MM.1S (cell line): ENCODE measurements around the gene CCN2.

Experiments used
- DNase-seq: peaks from one replicate; pipeline ENCODE4 v3.0.0-alpha.2; 2015
- H2AFZ ChIP-seq: fragments of 300-600 bp; sonication (generic); 2 replicates; pipeline ENCODE4 v1.6.0; 2016; ENCODE audit warnings: antibody characterized with exemption, low read length
- H3F3A ChIP-seq: fragments of 300-600 bp; sonication (generic); 2 replicates; pipeline ENCODE4 v1.6.1; 2016; ENCODE audit warnings: mild to moderate bottlenecking, antibody characterized with exemption, low read length, moderate library complexity, mixed read lengths; ENCODE audit not compliant: insufficient read depth
- H3K27ac ChIP-seq: fragments of 300-600 bp; sonication (generic); 2 replicates; pipeline ENCODE4 v1.5.1; 2016; ENCODE audit warnings: mild to moderate bottlenecking, low read length
- H3K27me3 ChIP-seq: fragments of 300-600 bp; sonication (generic); replicated peaks from 2 replicates; pipeline ENCODE4 v1.6.0; 2016; ENCODE audit warnings: low read length; ENCODE audit not compliant: insufficient read depth
- H3K36me3 ChIP-seq: fragments of 300-600 bp; sonication (generic); replicated peaks from 2 replicates; pipeline ENCODE4 v1.6.1; 2016; ENCODE audit warnings: mild to moderate bottlenecking, low read length, mixed read lengths; ENCODE audit not compliant: insufficient read depth
- H3K4me1 ChIP-seq: fragments of 300-600 bp; sonication (generic); 2 replicates; pipeline ENCODE4 v1.6.1; 2016; ENCODE audit warnings: low read length, mixed read lengths
- H3K4me2 ChIP-seq: fragments of 300-600 bp; sonication (generic); 2 replicates; pipeline ENCODE4 v1.6.0; 2016; ENCODE audit warnings: low read depth, low read length
- H3K4me3 ChIP-seq: fragments of 300-600 bp; sonication (generic); 2 replicates; pipeline ENCODE4 v1.5.1; 2016; ENCODE audit warnings: low read length, mixed read lengths
- H3K79me2 ChIP-seq: fragments of 300-600 bp; sonication (generic); 2 replicates; pipeline ENCODE4 v1.6.1; 2016; ENCODE audit warnings: mixed run types, low read length, mixed read lengths
- H3K9ac ChIP-seq: fragments of 300-600 bp; sonication (generic); 2 replicates; pipeline ENCODE4 v1.6.1; 2016; ENCODE audit warnings: low read length, mixed read lengths
- H3K9me2 ChIP-seq: fragments of 300-600 bp; sonication (generic); replicated peaks from 2 replicates; pipeline ENCODE4 v1.6.1; 2016; ENCODE audit warnings: mild to moderate bottlenecking, low read length, mixed read lengths; ENCODE audit not compliant: insufficient read depth
- H3K9me3 ChIP-seq: fragments of 300-600 bp; sonication (generic); replicated peaks from 2 replicates; pipeline ENCODE4 v1.6.1; 2016; ENCODE audit warnings: mild to moderate bottlenecking, low read length, mixed read lengths; ENCODE audit not compliant: insufficient read depth
- H4K20me1 ChIP-seq: fragments of 300-600 bp; sonication (generic); 2 replicates; pipeline ENCODE4 v1.6.1; 2016; ENCODE audit warnings: mild to moderate bottlenecking, low read length, moderate library complexity, mixed read lengths; ENCODE audit not compliant: insufficient read depth
- EZH2 ChIP-seq: fragments of 300-600 bp; sonication (generic); optimal IDR thresholded peaks from 2 replicates; pipeline ENCODE3; 2017; ENCODE audit warnings: low read depth, mild to moderate bottlenecking, antibody characterized with exemption, low read length, mixed read lengths
- EZH2phosphoT487 ChIP-seq: fragments of 300-600 bp; sonication (generic); IDR thresholded peaks from 2 replicates; pipeline ENCODE4 v1.6.1; 2018; ENCODE audit warnings: antibody characterized with exemption, low read length
- TF ChIP-seq, protein P1 (sequence below): fragments of 300-600 bp; sonication (generic); IDR thresholded peaks from 2 replicates; pipeline ENCODE4 v1.5.1; 2016; ENCODE audit warnings: antibody characterized with exemption, low read length, mixed read lengths

The CCN2 gene

DNA sequence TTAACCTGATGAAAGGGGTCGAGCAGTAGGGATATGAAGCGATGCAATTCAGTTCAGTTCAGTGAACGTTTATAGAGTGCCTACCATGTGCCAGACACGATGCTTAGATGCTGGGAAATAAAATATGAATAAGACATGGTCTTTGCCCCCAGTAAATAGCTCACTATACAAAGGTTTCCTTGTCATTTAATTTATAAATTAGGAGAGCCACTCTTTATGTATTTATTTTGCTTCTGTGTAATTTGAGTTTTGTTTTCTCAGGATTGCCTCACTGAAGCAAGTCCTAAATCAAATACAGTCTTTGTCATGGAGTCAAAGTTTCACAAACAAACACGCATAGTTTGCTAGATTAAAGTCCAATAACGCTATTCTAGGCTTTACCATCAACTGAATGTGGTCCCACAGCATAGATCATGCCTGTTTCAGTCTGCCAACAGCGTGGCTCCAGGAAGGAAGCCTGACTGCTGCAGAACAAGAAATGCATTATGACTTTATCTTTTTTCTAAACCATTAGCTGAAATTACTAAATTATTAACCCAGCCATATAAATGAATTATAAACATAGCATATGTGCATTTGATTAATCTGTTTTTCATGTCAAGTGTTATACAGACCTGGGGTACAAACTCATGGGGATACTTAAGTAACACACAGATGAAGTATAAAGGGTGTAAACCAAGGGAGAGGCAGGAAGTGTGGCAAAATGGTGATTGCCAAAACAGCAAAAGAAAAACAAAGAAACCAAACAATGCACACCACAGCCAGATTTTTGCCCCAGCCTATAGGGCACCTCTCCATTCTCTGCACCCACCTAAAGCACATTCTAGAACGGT, 29.8 kb upstream of the CCN2 start:
- no peaks in the 10 kb centered on the region for H3F3A ChIP-seq
- no peaks in the 10 kb centered on the region for H3K79me2 ChIP-seq
- no peak for DNase-seq
- H3K27ac ChIP-seq = no peak overlapping the region
- TF ChIP-seq, protein P1, sequence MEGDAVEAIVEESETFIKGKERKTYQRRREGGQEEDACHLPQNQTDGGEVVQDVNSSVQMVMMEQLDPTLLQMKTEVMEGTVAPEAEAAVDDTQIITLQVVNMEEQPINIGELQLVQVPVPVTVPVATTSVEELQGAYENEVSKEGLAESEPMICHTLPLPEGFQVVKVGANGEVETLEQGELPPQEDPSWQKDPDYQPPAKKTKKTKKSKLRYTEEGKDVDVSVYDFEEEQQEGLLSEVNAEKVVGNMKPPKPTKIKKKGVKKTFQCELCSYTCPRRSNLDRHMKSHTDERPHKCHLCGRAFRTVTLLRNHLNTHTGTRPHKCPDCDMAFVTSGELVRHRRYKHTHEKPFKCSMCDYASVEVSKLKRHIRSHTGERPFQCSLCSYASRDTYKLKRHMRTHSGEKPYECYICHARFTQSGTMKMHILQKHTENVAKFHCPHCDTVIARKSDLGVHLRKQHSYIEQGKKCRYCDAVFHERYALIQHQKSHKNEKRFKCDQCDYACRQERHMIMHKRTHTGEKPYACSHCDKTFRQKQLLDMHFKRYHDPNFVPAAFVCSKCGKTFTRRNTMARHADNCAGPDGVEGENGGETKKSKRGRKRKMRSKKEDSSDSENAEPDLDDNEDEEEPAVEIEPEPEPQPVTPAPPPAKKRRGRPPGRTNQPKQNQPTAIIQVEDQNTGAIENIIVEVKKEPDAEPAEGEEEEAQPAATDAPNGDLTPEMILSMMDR = no peak
- TF ChIP-seq EZH2phosphoT487 = no peak
- H3K9me2 ChIP-seq = no peaks in the 10 kb centered on the region
- no peaks in the 10 kb centered on the region for H3K9me3 ChIP-seq
- H3K27me3 ChIP-seq = no peaks in the 10 kb centered on the region
- no peaks in the 10 kb centered on the region for H3K36me3 ChIP-seq
- no peaks in the 10 kb centered on the region for H4K20me1 ChIP-seq
- no peak overlapping the region for H3K4me2 ChIP-seq
- no peaks in the 10 kb centered on the region for H3K4me1 ChIP-seq
- H2AFZ ChIP-seq = no peak overlapping the region
- H3K9ac ChIP-seq = no peak overlapping the region
- no peak overlapping the region for H3K4me3 ChIP-seq

DNA sequence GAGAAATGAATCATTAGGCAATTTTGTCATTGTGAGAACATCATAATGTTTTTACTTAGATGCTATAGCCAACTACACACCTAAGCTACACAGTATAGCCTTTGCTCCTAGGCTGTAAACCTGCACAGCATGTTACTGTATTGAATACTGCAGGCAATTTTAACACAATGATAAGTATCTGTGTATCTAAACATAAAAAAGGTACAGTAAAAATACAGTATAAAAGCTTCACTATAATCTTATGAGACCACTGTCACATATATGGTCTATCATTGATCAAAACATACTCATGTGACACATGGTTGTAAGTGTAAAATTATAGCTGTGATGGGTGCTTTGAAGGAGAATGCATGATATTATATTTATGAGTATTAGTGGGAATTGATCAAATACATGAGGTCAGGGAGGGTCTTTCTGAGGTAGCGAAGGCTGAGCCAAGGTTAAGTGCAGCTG, 29.2 kb upstream of the CCN2 start:
- H3K4me3 ChIP-seq = no peak overlapping the region
- H3K9ac ChIP-seq = no peak overlapping the region
- H3K36me3 ChIP-seq = no peaks in the 10 kb centered on the region
- no peaks in the 10 kb centered on the region for H3K4me1 ChIP-seq
- no peaks in the 10 kb centered on the region for H3K9me2 ChIP-seq
- H3K4me2 ChIP-seq = no peak overlapping the region
- TF ChIP-seq EZH2 = no peak
- TF ChIP-seq, protein P1 = no peak
- no peak for TF ChIP-seq EZH2phosphoT487
- no peaks in the 10 kb centered on the region for H4K20me1 ChIP-seq
- H3K9me3 ChIP-seq = no peaks in the 10 kb centered on the region
- H3K27me3 ChIP-seq = no peaks in the 10 kb centered on the region
- no peak overlapping the region for H2AFZ ChIP-seq
- H3F3A ChIP-seq = no peaks in the 10 kb centered on the region
- no peak overlapping the region for H3K27ac ChIP-seq
- no peak for DNase-seq
- H3K79me2 ChIP-seq = no peaks in the 10 kb centered on the region

DNA sequence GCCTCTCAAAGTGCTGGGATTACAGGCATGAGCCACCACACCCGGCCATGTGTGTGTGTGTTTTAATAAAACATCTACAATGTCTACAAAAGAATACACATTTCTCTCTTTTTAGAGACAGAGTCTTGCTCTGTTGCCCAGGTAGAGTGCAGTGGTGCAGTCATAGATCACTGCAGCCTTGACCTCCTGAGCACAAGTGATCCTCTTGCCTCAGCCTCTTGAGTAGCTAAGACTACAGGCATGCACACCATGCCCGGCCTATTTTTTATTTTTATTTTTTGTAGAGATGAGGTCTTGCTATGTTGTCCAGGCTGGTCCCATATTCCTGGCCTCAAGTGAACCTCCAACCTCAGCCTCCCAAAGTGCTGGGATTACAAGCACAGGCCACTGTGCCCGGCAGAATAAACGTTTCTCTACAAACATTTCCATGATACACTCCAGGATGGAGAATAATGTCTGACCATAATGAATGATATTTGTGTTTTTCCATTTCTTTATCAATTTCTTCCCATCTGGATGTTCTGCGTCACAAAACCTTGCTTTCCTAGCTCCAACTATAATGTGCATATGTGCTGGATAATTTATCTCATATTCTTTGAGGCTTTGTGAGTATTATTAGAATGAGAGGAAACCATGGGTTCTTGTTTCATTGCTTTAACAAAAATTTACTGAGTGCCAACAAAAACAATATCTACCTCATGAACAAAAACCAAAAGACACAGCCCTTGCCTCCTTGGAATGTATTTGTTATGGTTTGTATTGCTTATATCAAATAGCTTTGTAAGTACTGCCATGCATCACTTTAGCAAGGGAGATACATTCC, 28.6 kb upstream of the CCN2 start:
- Histone ChIP-seq H3K4me1 (no peaks in the 10 kb centered on the region), H3K27me3 (no peaks in the 10 kb centered on the region), H4K20me1 (no peaks in the 10 kb centered on the region), H3K9ac (no peak overlapping the region), H3K4me3 (no peak overlapping the region), H3K9me2 (no peaks in the 10 kb centered on the region), H3K4me2 (no peak overlapping the region), H3K36me3 (no peaks in the 10 kb centered on the region), H2AFZ (no peak overlapping the region), H3F3A (no peaks in the 10 kb centered on the region), H3K27ac (no peak overlapping the region), H3K9me3 (no peaks in the 10 kb centered on the region), H3K79me2 (no peaks in the 10 kb centered on the region)
- DNase-seq = no peak
- TF ChIP-seq EZH2 = no peak
- TF ChIP-seq, protein P1 = no peak
- TF ChIP-seq EZH2phosphoT487 = no peak
